Ureter (tissue), 1 donor: Measurements from ENCODE around the gene CTXND1. TPM values are rescaled to one million over a fixed set of nuclear protein-coding genes. Genes with fewer than 3 reads are reported as not detected.
"Not testable (repeated sequence)": the region's sequence is repeated elsewhere in the genome, so short reads cannot be mapped to it uniquely, and the experiment has no call there.

Experiments
- DNase-seq: peaks from one replicate; pipeline ENCODE4 v3.0.0-alpha.2; 2020; ENCODE audit warnings: low spot score
- total RNA-seq: library from RNA; stranded (reverse); gene quantifications from one replicate; pipeline ENCODE4 v1.2.4, GENCODE V29; 2023
- donor health status: DM: yes; HTN: yes; CAD: no.

Gene CTXND1
- total RNA-seq, 1 donor from 2014 or later: 2.5 TPM

DNA sequence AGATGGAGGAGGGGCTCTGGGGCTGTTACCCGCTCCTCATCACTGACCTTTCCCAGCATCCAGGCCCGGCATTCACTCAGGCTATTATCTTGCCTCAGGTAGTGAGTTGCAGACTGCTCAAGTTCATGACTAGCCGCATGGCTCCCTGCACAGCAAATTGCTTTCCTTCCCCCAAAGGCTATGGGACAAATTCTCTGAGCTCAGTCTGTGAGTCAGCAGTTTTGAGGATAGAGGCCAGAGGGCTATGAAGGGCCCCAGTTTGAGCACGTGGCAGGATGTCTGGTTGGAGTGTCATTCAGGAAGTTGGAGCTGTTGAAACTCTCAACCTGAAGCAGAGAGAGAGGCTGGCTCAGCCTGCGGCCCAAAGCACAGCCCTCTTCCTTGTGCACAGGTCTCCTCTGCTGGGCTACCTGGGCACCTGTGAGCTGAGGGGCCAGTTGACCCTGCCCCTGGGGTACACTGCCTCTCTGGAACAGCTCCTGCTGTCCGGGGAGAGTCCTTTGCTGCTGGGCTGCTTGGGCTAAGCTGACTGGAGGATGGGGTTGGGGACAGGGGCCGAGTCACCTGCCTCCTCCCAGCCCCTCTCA is 91.3 kb downstream of the CTXND1 start:
- DNase-seq: peak; percentile 79

DNA sequence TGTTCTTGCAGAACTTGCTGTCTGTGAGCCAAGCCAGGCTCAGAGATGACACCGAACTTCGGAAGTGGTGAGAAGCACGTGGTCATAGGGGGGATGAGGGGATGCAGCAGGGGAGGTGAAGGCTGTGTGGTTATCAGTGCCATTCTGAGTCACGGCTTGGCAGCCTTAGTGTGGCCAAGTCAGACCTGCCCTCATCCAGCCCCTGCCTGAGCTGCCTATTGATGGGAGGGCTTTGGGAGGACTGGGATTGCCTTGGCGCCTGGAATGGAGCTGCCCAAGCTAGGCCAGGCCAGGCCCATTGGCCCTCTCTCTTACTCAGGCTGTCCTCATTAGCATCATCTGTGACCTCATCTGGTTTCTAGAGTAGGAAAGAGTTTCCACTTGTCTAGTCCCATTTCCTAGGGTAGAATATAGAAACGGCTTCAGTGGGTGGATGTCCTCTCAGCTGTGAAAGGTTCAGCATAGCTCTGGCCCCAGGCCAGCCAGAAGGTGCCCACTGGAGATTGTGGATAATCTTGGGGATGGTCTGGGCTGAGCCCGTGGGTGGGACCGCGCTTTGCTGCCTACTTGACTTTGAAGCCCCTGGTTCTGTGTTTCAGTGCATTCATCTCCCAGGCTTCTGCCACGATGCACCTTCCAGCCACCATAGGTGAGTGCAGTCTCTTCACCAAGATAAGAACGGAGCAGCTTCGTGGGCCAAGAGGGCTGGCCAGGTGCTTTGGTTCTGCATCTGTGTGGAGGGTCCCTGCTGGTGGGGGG is 92.0 kb downstream of the CTXND1 start:
- DNase-seq: no peak

DNA sequence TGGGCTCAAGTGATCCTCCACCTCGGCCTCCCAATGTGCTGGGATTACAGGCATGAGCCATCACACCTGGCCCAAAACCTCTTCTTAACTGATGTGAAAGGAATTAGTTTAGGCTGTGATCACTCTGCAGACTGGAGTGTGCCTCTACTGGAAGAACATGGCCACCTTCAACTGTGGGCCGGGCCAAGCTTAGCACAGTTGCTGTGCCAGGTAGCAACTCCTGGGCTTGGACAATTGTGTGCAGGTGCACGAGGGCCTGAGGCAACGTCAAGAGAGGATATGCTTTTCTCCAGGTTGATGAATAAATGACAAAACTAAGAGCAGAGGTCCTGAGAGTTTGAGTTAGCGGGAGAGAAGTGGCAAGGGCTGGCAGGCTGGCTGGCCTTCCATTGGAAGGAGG is 92.7 kb downstream of the CTXND1 start:
- no peak for DNase-seq

DNA sequence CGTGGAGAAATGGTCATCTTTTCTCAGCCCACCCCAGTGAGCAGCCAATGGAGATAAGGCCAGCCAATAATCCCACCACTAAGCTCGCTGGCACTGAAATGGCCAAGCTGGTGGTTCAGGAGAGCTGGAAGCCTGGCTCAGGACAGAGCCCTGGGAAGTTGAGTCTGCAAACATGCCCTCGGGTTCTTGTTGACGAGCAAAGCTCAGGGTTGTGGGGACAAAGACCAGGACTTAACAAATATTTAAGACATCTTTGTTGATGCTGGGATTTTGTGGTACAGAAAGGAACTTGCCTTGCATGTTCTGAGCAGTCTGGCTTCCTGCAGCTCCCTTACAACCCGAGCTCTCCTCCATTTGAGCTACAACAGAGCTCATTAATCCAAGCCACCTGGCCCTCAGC is 94.8 kb downstream of the CTXND1 start:
- DNase-seq: no peak

DNA sequence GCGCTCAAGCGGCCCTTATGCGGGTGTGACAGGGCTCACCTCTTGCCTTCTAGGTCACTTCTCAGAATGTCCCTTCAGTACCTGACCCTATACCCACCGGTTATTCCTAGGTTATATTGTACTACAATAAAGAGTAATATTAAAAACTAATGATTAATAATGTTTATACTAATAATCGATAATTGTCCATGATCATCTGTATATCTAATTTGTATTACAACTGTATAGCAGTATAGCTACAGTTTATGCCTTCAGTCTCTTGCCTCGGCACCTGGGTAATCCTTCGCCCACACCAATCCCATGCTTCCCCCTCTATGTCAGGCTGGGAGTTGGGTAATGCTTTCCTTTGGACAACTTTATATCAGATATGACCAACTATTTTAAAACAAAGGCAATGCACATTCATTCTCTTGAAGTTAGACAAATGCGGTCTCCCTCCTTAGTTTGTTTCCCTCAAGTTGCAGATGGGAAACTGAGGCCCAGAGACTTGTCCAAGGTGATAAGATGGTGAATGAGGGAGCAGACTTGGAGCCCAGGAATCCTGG is 95.8 kb downstream of the CTXND1 start:
- no peak for DNase-seq

DNA sequence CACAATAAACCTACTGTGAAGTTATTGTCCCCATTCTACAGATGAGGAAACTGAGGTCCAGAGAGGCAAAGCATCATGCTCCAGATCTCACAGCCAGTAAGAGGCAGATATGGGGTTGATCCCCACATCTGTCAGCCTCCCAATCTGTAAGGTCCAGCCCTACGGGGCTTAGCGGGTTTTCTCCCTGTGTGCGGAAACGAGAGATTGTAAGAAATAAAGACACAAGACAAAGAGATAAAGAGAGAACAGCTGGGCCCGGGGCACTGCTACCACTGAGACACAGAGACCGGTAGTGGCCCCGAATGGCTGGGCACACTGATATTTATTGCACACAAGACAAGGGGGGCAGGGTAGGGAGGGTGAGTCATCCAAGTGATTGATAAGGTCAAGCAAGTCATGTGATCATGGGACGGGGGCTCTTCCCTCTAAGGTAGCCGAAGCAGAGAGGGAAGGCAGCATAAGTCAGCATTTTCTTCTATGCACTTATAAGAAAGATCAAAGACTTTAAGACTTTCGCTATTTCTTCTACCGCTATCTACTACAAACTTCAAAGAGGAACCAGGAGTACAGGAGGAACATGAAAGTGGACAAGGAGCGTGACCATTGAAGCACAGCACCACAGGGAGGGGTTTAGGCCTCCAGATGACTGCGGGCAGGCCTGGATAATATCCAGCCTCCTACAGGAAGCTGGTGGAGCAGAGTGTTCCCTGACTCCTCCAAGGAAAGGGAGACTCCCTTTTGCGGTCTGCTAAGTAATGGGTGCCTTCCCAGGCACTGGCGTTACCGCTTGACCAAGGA is 96.4 kb downstream of the CTXND1 start:
- not testable (repeated sequence) for DNase-seq

DNA sequence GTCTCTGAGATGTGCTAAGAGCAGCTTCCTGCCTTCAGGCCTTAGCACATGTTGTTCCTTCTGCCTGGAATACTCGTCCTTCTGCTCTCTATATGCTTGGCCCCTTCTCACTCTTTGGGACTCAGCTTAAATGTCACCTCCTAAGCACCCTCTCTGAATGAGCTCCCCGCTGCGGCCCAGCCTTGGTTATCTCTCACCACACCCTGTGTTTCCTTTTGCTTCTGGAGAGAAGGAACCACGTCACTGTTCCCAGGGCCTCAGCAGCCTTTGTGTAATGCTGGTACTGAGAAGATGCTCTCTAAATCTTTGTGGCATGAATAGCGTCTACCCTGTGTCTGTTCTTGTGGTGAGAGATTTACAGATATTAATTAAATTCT is 97.0 kb downstream of the CTXND1 start:
- DNase-seq: no peak

DNA sequence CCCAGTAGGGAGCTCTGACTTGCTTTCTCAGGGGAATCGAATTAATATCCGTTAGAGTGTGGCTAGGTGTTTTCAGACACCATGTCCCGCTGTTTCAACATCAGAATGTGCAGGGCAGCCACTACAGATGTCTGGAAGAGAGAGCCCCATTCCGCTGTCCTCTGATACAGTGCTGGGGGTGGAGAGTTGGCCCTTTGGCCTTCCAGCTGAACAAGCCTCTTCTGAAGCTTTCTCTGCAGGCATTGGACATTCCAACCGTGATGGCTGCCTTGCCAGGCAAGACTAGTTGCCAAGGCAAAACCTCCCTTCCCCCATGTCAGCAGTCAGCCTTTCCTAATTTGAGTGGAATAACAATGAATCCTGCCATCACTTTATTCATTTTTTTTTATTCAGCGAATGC is 97.7 kb downstream of the CTXND1 start:
- DNase-seq: no peak

DNA sequence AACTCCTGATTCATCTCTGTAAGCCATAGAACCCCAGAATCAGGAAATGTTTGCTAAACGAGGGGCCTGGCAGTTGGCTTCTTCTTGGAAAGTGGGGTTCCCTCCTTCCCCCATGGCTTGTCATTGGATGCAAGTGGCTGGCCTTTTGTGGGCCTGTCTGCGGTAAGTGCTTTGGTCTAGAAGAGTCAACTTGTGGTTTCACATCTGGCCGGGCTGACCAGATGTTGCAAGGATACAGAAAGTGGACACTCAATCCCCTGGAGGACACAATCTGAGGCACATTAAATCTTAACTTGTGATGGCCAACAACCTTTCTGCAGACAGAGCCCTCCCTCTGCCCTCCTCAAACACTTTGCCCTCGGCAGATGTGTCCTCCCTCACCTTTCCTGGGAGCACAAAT is 98.1 kb downstream of the CTXND1 start:
- no peak for DNase-seq

DNA sequence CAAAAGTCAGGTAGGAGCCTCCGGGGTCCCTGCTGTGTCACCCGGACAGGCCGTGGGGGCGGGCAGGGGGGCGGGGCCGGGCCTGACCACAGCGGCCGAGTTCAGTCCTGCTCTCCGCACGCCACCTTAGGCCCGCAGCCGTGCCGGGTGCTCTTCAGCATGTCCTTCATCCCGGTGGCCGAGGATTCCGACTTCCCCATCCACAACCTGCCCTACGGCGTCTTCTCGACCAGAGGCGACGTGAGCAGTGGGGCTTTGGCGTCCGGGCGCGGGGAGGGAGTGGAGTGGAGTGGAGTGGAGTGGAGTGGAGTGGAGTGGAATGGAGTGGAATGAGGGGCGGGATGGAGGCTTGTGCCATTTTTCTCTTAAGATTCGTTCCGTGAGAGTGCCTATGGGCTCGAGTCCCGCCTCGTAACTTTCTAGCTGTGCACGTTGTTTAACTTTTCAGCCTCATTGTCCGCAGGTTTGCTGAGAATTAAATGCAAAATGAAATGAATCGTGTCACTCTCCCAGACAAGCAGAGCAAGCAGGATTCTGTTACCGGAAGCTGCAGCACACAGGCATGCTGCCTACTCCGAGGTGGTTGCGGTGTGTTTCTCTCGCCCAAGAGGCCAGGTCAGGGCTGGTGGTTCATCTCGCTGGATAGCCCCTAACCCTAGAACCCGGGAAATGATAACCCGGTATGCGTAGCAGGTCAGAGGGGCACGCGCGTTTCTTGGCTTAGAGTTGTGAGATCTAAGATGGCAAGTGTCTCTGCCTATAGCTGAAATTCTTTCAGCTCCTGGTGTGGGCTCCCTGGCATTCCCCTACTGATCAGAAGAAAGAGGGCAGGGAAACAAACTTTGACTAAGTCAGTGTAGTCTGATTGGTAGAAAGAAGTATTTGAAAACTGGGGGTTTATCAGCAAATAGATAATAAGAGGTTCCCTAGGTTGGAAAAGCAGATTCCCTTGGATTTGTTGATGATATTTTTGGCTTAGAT is 98.8 kb downstream of the CTXND1 start, which contains the start of gene FAH:
Gene FAH, plus strand, starts transcription at position 104 of the 981 bp plus-strand sequence. Its CDS starts 56 bp downstream, at position 160.
- peak; percentile 73 for DNase-seq

DNA sequence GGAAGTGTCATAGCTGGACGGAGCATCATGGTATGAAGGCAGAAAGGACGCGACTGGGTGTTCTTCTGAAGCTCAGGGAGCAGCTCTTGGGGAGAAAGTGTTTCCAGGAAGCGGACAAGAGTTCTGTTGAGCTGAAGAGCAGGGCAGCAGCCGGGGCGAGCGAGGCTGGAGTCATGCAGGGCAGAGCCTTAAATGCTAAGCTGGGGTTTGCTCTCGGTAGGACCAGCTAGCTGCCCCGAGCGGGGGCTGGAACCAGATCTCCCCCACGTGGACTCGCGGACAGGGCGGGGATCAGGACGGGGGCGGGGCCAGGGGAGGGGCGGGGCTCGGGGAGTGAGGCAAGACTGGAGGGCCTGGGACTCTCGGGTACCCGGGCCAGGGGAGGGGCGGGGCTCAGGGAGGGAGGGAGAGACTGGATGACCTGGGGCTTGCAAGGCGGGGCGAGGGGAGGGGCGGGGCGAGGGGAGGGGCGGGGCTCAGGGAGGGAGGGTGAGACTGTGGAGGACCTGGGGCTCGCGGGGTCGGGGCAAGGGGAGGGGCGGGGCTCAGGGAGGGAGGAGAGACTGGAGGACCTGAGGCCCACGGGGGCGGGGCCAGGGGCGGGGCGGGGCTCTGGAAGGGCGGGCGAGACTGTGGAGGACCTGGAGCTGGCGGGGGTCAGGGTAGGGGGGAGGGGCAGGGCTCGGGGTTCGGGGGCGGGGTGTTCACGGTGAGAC is 99.7 kb downstream of the CTXND1 start:
- peak; percentile 97 for DNase-seq

DNA sequence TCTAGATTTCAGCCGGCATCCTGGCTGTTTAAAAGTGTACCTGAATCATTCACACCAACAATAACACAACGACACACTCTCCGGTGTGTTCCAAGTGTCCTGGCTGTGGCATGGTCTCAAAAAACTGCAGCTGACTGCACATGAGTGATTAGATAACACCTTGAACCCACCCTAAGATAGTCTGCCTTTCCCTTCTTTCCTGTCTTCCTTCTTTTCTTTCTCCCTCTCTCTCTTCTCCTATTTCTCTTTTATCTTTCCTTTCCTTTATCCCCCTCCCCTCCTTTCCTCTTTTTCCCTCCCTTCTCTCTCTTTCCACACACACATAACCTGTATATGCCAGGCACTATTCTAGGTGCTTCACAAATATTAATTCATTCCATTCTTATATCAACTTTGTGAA is 100.4 kb downstream of the CTXND1 start:
- no peak for DNase-seq

DNA sequence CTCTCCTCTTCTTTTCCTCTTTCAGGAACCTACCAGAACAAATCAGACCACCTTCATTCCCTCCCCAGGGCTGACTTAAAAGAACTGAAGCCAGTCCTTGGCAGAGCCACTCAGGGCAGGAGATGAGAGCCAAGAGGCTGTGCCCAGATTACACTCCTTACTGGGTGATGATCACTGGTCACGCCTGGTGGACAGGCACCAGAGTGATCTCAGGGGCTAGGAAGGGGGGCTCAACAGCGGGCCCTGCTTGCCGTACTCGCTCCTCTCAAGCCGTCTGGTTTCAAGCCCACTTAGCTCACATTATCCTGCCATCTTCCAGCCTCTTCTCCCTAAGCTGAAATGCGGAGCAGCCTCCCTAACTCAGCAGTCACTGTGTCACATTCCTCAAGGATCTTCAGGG is 100.9 kb downstream of the CTXND1 start:
- no peak for DNase-seq

Other genes starting within 250 kb of the CTXND1 start
- gene ZFAND6, start 192.5 kb downstream of the CTXND1 start, total RNA-seq: 99.5 TPM
- 34.9 TPM for gene FAH, start 99.2 kb downstream of the CTXND1 start, total RNA-seq
- gene ARNT2, start 152.2 kb upstream of the CTXND1 start, total RNA-seq: 7.2 TPM